SK-N-SH treated with all-trans-retinoic acid at 6 μM for 48 hours (cell line): ENCODE results near the gene TMEM165.

Experiments used
- ATAC-seq: fragments of 200-7000 bp; cut with Tn5 transposase; 3 replicates; pipeline ENCODE4 v1.9.1; 2020; ENCODE audit warnings: mild to moderate bottlenecking, moderate library complexity
- ARNTL ChIP-seq: fragments of 450-650 bp; formaldehyde crosslinking; IDR thresholded peaks from 2 replicates; pipeline ENCODE4 v1.5.0; 2020; ENCODE audit warnings: low read depth, mild to moderate bottlenecking, moderate library complexity, borderline replicate concordance
- BACH2 ChIP-seq: fragments of 250-450 bp; sonication (Bioruptor Pico); IDR thresholded peaks from 2 replicates; pipeline ENCODE4 v1.9.0; 2021; ENCODE audit warnings: mild to moderate bottlenecking, borderline replicate concordance
- CSDC2 ChIP-seq: fragments of 250-450 bp; sonication (Bioruptor Pico); IDR thresholded peaks from 2 replicates; pipeline ENCODE4 v1.5.0; 2020; ENCODE audit warnings: mild to moderate bottlenecking, moderate library complexity
- ESRRG ChIP-seq: fragments of 250-450 bp; sonication (Bioruptor Pico); IDR thresholded peaks from 2 replicates; pipeline ENCODE4 v1.6.1; 2021; ENCODE audit warnings: mild to moderate bottlenecking
- GLIS3 ChIP-seq: fragments of 250-450 bp; sonication (Bioruptor Pico); IDR thresholded peaks from 2 replicates; pipeline ENCODE4 v1.5.0; 2020; ENCODE audit warnings: mild to moderate bottlenecking, moderate library complexity
- OSR1 ChIP-seq: fragments of 250-450 bp; sonication (Bioruptor Pico); IDR thresholded peaks from 2 replicates; pipeline ENCODE4 v1.8.0; 2022; ENCODE audit warnings: moderate library complexity, mild to moderate bottlenecking, inconsistent platforms
- PATZ1 ChIP-seq: fragments of 250-450 bp; sonication (Bioruptor Pico); IDR thresholded peaks from 2 replicates; pipeline ENCODE4 v1.8.0; 2020; ENCODE audit warnings: mild to moderate bottlenecking, moderate library complexity, borderline replicate concordance
- POU6F1 ChIP-seq: fragments of 250-450 bp; sonication (Bioruptor Pico); IDR thresholded peaks from 2 replicates; pipeline ENCODE4 v1.8.0; 2021; ENCODE audit warnings: low read depth, mild to moderate bottlenecking, moderate library complexity, borderline replicate concordance
- PPARA ChIP-seq: fragments of 250-450 bp; sonication (Bioruptor Pico); IDR thresholded peaks from 2 replicates; pipeline ENCODE4 v1.5.0; 2020; ENCODE audit warnings: mild to moderate bottlenecking, borderline replicate concordance
- RARB ChIP-seq: fragments of 250-450 bp; sonication (Bioruptor Pico); IDR thresholded peaks from 2 replicates; pipeline ENCODE4 v1.8.0; 2021; ENCODE audit warnings: mild to moderate bottlenecking, moderate library complexity
- SNAI2 ChIP-seq: fragments of 250-450 bp; sonication (Bioruptor Pico); IDR thresholded peaks from 2 replicates; pipeline ENCODE4 v1.5.0; 2020; ENCODE audit warnings: mild to moderate bottlenecking, moderate library complexity
- TCF4 ChIP-seq: fragments of 250-450 bp; sonication (Bioruptor Pico); IDR thresholded peaks from 2 replicates; pipeline ENCODE4 v1.8.0; 2021; ENCODE audit warnings: mild to moderate bottlenecking, moderate library complexity, borderline replicate concordance
- TOX ChIP-seq: fragments of 250-450 bp; sonication (Bioruptor Pico); IDR thresholded peaks from 2 replicates; pipeline ENCODE4 v1.8.0; 2021; ENCODE audit warnings: mild to moderate bottlenecking, moderate library complexity, borderline replicate concordance
- TSHZ2 ChIP-seq: fragments of 250-450 bp; sonication (Bioruptor Pico); IDR thresholded peaks from 2 replicates; pipeline ENCODE4 v1.5.0; 2020; ENCODE audit warnings: mild to moderate bottlenecking, moderate library complexity
- ZC3H10 ChIP-seq: fragments of 250-450 bp; sonication (Bioruptor Pico); IDR thresholded peaks from 2 replicates; pipeline ENCODE4 v1.5.1; 2021; ENCODE audit warnings: mild to moderate bottlenecking, moderate library complexity
- ZFP3 ChIP-seq: fragments of 250-450 bp; sonication (Bioruptor Pico); IDR thresholded peaks from 2 replicates; pipeline ENCODE4 v1.5.0; 2020; ENCODE audit warnings: mild to moderate bottlenecking, moderate library complexity
- ZFP30 ChIP-seq: fragments of 450-650 bp; formaldehyde crosslinking; IDR thresholded peaks from 2 replicates; pipeline ENCODE4 v1.5.0; 2022; ENCODE audit warnings: mild to moderate bottlenecking, moderate library complexity
- ZNF565 ChIP-seq: fragments of 450-650 bp; formaldehyde crosslinking; conservative IDR thresholded peaks from 2 replicates; pipeline ENCODE4 v1.5.0; 2020; ENCODE audit warnings: low read depth, mild to moderate bottlenecking, moderate library complexity
- ZNF70 ChIP-seq: fragments of 450-650 bp; formaldehyde crosslinking; IDR thresholded peaks from 2 replicates; pipeline ENCODE4 v1.5.0; 2020; ENCODE audit warnings: mild to moderate bottlenecking, moderate library complexity
- ZNF8 ChIP-seq: fragments of 450-650 bp; formaldehyde crosslinking; IDR thresholded peaks from 2 replicates; pipeline ENCODE4 v1.5.0; 2020; ENCODE audit warnings: mild to moderate bottlenecking, moderate library complexity
- TF ChIP-seq, protein P1 (sequence below): fragments of 250-450 bp; sonication (Bioruptor Pico); IDR thresholded peaks from 2 replicates; pipeline ENCODE4 v1.5.1; 2021; ENCODE audit warnings: mild to moderate bottlenecking, moderate library complexity
- TF ChIP-seq, protein P2 (sequence below): fragments of 250-450 bp; sonication (Bioruptor Pico); IDR thresholded peaks from 2 replicates; pipeline ENCODE4 v1.5.1; 2020; ENCODE audit warnings: low read depth, mild to moderate bottlenecking, moderate library complexity

The TMEM165 gene

GRCh38 chr4:55399581-55399980, 3.8 kb downstream of the TMEM165 start:
- TF ChIP-seq ZC3H10: no peak
- no peak for TF ChIP-seq BACH2
- no peak for TF ChIP-seq ESRRG (CRISPR knock-in tag)
- no peak for TF ChIP-seq TOX (CRISPR knock-in tag)
- no peak for TF ChIP-seq RARB (CRISPR knock-in tag)
- no peak for TF ChIP-seq TSHZ2 (CRISPR knock-in tag)
- no peak for TF ChIP-seq ZFP3 (CRISPR knock-in tag)
- no peak for TF ChIP-seq ZNF70 (CRISPR knock-in tag)
- TF ChIP-seq, protein P1, sequence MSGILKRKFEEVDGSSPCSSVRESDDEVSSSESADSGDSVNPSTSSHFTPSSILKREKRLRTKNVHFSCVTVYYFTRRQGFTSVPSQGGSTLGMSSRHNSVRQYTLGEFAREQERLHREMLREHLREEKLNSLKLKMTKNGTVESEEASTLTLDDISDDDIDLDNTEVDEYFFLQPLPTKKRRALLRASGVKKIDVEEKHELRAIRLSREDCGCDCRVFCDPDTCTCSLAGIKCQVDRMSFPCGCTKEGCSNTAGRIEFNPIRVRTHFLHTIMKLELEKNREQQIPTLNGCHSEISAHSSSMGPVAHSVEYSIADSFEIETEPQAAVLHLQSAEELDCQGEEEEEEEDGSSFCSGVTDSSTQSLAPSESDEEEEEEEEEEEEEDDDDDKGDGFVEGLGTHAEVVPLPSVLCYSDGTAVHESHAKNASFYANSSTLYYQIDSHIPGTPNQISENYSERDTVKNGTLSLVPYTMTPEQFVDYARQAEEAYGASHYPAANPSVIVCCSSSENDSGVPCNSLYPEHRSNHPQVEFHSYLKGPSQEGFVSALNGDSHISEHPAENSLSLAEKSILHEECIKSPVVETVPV (CRISPR knock-in tag): no peak
- no peak for TF ChIP-seq POU6F1
- TF ChIP-seq, protein P2, sequence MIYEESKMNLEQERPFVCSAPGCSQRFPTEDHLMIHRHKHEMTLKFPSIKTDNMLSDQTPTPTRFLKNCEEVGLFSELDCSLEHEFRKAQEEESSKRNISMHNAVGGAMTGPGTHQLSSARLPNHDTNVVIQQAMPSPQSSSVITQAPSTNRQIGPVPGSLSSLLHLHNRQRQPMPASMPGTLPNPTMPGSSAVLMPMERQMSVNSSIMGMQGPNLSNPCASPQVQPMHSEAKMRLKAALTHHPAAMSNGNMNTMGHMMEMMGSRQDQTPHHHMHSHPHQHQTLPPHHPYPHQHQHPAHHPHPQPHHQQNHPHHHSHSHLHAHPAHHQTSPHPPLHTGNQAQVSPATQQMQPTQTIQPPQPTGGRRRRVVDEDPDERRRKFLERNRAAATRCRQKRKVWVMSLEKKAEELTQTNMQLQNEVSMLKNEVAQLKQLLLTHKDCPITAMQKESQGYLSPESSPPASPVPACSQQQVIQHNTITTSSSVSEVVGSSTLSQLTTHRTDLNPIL (CRISPR knock-in tag): no peak
- TF ChIP-seq GLIS3 (CRISPR knock-in tag): no peak
- no peak for TF ChIP-seq SNAI2 (CRISPR knock-in tag)
- TF ChIP-seq ZFP30 (CRISPR knock-in tag): no peak
- TF ChIP-seq ZNF8: no peak
- no peak for TF ChIP-seq ZNF565 (CRISPR knock-in tag)
- TF ChIP-seq CSDC2 (CRISPR knock-in tag): no peak
- no peak for TF ChIP-seq PATZ1 (CRISPR knock-in tag)
- no peak for TF ChIP-seq OSR1 (CRISPR knock-in tag)

GRCh38 chr4:55405073-55405472, 9.3 kb downstream of the TMEM165 start:
- no peak for ATAC-seq
- TF ChIP-seq, protein P2 (CRISPR knock-in tag): no peak
- TF ChIP-seq, protein P1 (CRISPR knock-in tag): no peak
- TF ChIP-seq TSHZ2 (CRISPR knock-in tag): no peak
- no peak for TF ChIP-seq PPARA (CRISPR knock-in tag)
- no peak for TF ChIP-seq OSR1 (CRISPR knock-in tag)
- no peak for TF ChIP-seq RARB (CRISPR knock-in tag)
- TF ChIP-seq ARNTL (CRISPR knock-in tag): no peak
- TF ChIP-seq TCF4 (CRISPR knock-in tag): no peak
- TF ChIP-seq ZNF565 (CRISPR knock-in tag): no peak
- TF ChIP-seq ZFP30 (CRISPR knock-in tag): no peak
- no peak for TF ChIP-seq BACH2
- TF ChIP-seq ZC3H10: no peak
- TF ChIP-seq ESRRG (CRISPR knock-in tag): no peak
- TF ChIP-seq ZNF70 (CRISPR knock-in tag): no peak
- no peak for TF ChIP-seq ZNF8
- TF ChIP-seq SNAI2 (CRISPR knock-in tag): no peak
- TF ChIP-seq PATZ1 (CRISPR knock-in tag): no peak

More at GRCh38 chr4:55399581-55399980, 3.8 kb downstream of the TMEM165 start:
- ATAC-seq: no peak
